ENCODE results near the gene TTC17.
"Not testable (repeated sequence)": the region's sequence is repeated elsewhere in the genome, so short reads cannot be mapped to it uniquely, and the experiment has no call there.

The TTC17 gene

DNA sequence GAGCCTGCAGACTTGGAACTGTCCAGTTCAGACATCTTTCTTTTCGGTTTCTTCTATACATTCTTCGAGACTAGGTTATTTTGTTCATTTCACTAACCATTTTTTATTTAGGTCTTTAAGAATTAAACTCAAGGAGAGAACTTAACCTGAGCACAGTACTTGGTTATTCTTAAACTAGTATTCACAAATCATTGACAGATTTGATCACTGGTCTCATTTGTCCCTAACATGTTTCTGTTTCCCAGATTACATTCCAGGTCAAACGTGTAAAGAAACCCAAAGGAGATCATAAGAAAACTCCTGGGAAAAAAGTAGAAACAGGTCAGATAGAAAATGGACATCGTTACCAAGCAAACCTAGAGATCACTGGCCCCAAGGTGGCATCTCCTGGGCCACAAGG is 85.1 kb downstream of the TTC17 start:
- no peaks in the 10 kb centered on the region for H3K4me1 Mint-ChIP-seq
- no peak overlapping the region for H3K4me3 Mint-ChIP-seq
- DNase-seq (ENCODE audit: low spot score in 2 of 2) (no peak), ATAC-seq (ENCODE audit: low read depth) (no peak)
- H3K9me3 Mint-ChIP-seq, result no peaks in the 10 kb centered on the region
- H3K27ac Mint-ChIP-seq, result no peak overlapping the region
- H3K27me3 Mint-ChIP-seq, result no peaks in the 10 kb centered on the region
- H3K36me3 Mint-ChIP-seq, result peaks cover 66% of the 10 kb centered on the region

- DNase-seq (ENCODE audit: low spot score in 2 of 2) (no peak), ATAC-seq (ENCODE audit: low read depth) (no peak)
- Mint-ChIP-seq H3K4me3 (no peak overlapping the region), H3K4me1 (no peaks in the 10 kb centered on the region), H3K27ac (no peak overlapping the region), H3K27me3 (no peaks in the 10 kb centered on the region), H3K36me3 (peaks cover 68% of the 10 kb centered on the region), H3K9me3 (no peaks in the 10 kb centered on the region)
Measured at GRCh38 chr11:43447151-43447550, 88.4 kb downstream of the TTC17 start.

DNA sequence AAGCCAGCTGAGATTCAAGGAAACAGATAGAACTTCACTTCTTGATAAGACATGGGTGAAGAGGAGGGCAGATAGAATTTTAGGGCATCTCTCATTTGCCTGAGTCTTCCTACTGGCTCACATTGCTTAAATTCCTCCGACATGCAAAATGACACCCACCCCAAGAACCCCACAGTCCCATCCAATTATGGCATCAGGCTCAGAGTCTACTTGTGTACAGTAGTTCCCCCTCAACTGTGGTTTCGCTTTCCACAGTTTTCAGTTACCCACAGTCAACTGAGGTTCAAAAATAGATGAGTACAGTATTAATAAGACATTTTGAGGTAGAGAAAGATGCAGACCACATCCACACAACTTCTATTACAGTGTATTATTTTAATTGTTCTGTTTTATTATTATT is 99.8 kb downstream of the TTC17 start:
- Mint-ChIP-seq H3K27ac (no peak overlapping the region), H3K4me3 (no peak overlapping the region), H3K27me3 (no peaks in the 10 kb centered on the region), H3K4me1 (no peaks in the 10 kb centered on the region), H3K36me3 (peaks cover 65% of the 10 kb centered on the region), H3K9me3 (peaks cover 3% of the 10 kb centered on the region)
- ATAC-seq (ENCODE audit: low read depth) (no peak), DNase-seq (ENCODE audit: low spot score in 2 of 2) (no peak)

DNA sequence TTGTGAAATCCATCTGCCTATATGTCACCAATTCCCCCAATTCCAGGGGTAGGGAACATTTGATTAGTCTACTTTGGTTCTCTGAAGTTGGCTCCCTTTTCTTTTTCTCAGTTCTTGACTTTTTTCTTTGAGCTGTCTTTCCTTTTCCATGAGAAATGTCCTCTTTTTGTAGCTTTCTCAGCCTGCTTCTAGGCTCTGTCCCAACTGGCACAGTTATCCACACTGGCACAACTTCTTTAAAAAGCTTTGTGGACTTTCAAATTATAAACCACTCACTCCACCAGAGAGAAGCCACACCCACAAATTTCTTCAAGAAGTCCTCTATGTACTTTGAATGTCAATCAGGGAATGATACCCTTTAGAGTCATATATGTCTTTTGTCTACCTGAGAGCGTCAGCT is 100.5 kb downstream of the TTC17 start:
- H3K4me3 Mint-ChIP-seq, result no peak overlapping the region
- H3K27ac Mint-ChIP-seq, result no peak overlapping the region
- peaks cover 3% of the 10 kb centered on the region for H3K9me3 Mint-ChIP-seq
- DNase-seq (ENCODE audit: low spot score in 2 of 2), result no peak
- peaks cover 64% of the 10 kb centered on the region for H3K36me3 Mint-ChIP-seq
- no peak for ATAC-seq (ENCODE audit: low read depth)
- no peaks in the 10 kb centered on the region for H3K27me3 Mint-ChIP-seq
- H3K4me1 Mint-ChIP-seq, result no peaks in the 10 kb centered on the region

GRCh38 chr11:43462359-43462758 is 103.6 kb downstream of the TTC17 start:
- Mint-ChIP-seq H3K36me3 (peaks cover 69% of the 10 kb centered on the region), H3K4me3 (no peak overlapping the region), H3K27me3 (no peaks in the 10 kb centered on the region), H3K4me1 (no peaks in the 10 kb centered on the region), H3K27ac (no peak overlapping the region), H3K9me3 (peaks cover 13% of the 10 kb centered on the region)
- no peak for ATAC-seq (ENCODE audit: low read depth)
- DNase-seq (ENCODE audit: low spot score in 2 of 2), result no peak

DNA sequence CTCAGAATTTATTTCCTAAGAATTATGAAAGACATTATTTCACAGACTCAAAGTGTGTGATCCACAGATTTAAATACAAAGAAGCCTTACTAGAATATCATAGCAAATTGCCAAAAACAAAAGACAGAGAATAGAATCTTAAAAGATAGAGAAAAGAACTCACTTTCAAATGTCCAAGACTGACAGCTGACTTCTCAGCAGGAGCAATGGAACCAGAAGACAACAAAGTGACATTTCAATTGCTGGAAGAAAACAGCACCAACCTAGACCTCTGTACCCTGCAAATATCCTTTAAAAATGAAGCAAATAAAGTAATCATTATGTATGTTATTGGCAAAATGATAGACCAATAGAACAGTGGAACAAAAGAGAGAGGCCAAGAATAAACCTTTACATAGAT is 109.2 kb downstream of the TTC17 start:
- H3K27me3 Mint-ChIP-seq, result no peaks in the 10 kb centered on the region
- peaks cover 22% of the 10 kb centered on the region for H3K9me3 Mint-ChIP-seq
- ATAC-seq (ENCODE audit: low read depth) (no peak), DNase-seq (ENCODE audit: low spot score in 2 of 2) (no peak)
- H3K36me3 Mint-ChIP-seq, result peaks cover 35% of the 10 kb centered on the region
- no peak overlapping the region for H3K27ac Mint-ChIP-seq
- no peaks in the 10 kb centered on the region for H3K4me1 Mint-ChIP-seq
- H3K4me3 Mint-ChIP-seq, result no peak overlapping the region

GRCh38 chr11:43477491-43477890 is 118.8 kb downstream of the TTC17 start:
- not testable (repeated sequence) for DNase-seq (ENCODE audit: low spot score in 2 of 2); ATAC-seq (ENCODE audit: low read depth); H3K4me3 Mint-ChIP-seq; H3K27me3 Mint-ChIP-seq; H3K27ac Mint-ChIP-seq; H3K4me1 Mint-ChIP-seq
- Mint-ChIP-seq H3K9me3 (peaks cover 24% of the 10 kb centered on the region), H3K36me3 (peaks cover 29% of the 10 kb centered on the region)

- Mint-ChIP-seq H3K4me3 (no peak overlapping the region), H3K27ac (no peak overlapping the region), H3K36me3 (peaks cover 25% of the 10 kb centered on the region), H3K9me3 (peaks cover 6% of the 10 kb centered on the region), H3K27me3 (no peaks in the 10 kb centered on the region), H3K4me1 (no peaks in the 10 kb centered on the region)
- DNase-seq (ENCODE audit: low spot score in 2 of 2) (no peak), ATAC-seq (ENCODE audit: low read depth) (no peak)
Measured at GRCh38 chr11:43486141-43486540, 127.4 kb downstream of the TTC17 start.

DNA sequence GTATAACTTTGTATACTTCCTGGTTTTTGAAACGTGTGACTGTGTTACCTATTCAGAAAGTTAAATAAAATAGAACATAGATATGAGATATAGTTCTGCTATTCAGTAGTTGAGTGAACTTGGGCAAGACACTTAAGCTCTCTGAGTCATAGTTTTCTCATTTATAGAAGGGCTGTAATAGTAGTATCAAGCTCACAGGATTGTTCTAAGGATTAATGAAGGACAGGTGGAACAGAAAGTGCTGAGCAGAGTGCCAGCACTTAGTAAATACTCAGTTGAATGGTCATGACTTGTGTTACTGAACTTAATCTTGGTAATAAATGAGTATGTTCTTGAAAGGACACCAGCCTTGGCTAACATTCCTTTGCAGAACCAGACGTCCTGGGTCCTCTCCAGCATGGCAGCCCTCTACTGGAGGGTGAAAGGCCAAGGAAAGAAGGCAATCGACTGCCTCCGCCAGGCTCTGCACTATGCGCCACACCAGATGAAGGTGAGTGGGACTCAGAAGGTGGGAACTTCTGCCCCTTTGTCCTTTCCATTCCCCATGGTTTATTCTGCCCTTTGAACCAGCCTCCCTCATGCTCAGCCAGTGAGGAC is 131.2 kb downstream of the TTC17 start:
- peaks cover 31% of the 10 kb centered on the region for H3K36me3 Mint-ChIP-seq
- H3K9me3 Mint-ChIP-seq, result no peaks in the 10 kb centered on the region
- no peak for ATAC-seq (ENCODE audit: low read depth)

DNA sequence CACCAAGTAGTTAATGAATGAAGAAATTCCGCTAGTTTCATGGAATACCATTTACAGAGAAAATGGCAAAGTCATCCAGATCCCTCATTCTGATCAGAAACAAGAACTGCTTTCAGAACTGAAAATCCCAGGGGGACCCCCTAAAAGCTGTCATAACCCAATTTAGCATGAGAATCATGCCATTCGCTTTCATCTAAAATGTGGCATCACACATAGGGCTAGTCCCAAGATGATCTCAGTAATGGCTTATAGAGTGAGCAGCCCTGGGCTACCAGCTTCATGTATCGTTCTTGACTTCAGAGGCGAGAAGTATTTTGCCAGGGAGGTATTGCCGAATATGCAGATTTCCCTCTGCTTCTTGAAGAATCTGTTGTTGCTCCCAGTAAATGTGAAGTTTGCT is 134.0 kb downstream of the TTC17 start:
- peaks cover 31% of the 10 kb centered on the region for H3K36me3 Mint-ChIP-seq
- ATAC-seq (ENCODE audit: low read depth) (no peak), DNase-seq (ENCODE audit: low spot score in 2 of 2) (no peak)
- no peak overlapping the region for H3K4me3 Mint-ChIP-seq
- no peaks in the 10 kb centered on the region for H3K27me3 Mint-ChIP-seq
- H3K27ac Mint-ChIP-seq, result no peak overlapping the region
- H3K9me3 Mint-ChIP-seq, result no peaks in the 10 kb centered on the region
- no peaks in the 10 kb centered on the region for H3K4me1 Mint-ChIP-seq

More for the DNA sequence above, 131.2 kb downstream of the TTC17 start:
- no peaks in the 10 kb centered on the region for H3K4me1 Mint-ChIP-seq
- no peak for DNase-seq (ENCODE audit: low spot score in 2 of 2)
- no peak overlapping the region for H3K4me3 Mint-ChIP-seq
- no peak overlapping the region for H3K27ac Mint-ChIP-seq
- no peaks in the 10 kb centered on the region for H3K27me3 Mint-ChIP-seq

GRCh38 chr11:43493431-43493830 is 134.7 kb downstream of the TTC17 start:
- ATAC-seq (ENCODE audit: low read depth) (no peak), DNase-seq (ENCODE audit: low spot score in 2 of 2) (no peak)
- H3K4me1 Mint-ChIP-seq, result no peaks in the 10 kb centered on the region
- H3K36me3 Mint-ChIP-seq, result peaks cover 31% of the 10 kb centered on the region
- H3K27ac Mint-ChIP-seq, result no peak overlapping the region
- no peaks in the 10 kb centered on the region for H3K27me3 Mint-ChIP-seq
- no peak overlapping the region for H3K4me3 Mint-ChIP-seq
- no peaks in the 10 kb centered on the region for H3K9me3 Mint-ChIP-seq

DNA sequence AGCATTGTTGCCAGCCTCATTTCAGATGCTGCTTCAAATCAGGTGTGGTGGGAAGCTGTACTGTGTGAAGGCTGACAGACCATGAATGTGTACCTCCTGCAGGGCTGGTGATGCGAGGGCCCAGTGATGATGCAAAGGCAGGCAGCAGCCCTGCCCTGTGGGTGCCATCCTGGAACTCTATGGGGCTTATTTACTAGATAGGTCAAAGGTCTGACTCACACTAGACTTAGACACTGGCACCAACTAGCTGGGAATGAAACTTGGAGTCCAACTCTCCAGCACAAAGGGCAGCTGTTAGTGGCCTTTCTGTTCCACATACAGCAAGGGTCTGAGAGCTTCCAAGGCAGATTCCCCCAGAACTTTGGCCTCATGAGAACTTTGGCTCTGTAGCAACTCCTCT is 138.4 kb downstream of the TTC17 start:
- peaks cover 7% of the 10 kb centered on the region for H3K27me3 Mint-ChIP-seq
- ATAC-seq (ENCODE audit: low read depth) (no peak), DNase-seq (ENCODE audit: low spot score in 2 of 2) (no peak)
- H3K4me3 Mint-ChIP-seq, result no peak overlapping the region
- H3K36me3 Mint-ChIP-seq, result peaks cover 18% of the 10 kb centered on the region
- H3K9me3 Mint-ChIP-seq, result peaks cover 3% of the 10 kb centered on the region
- H3K4me1 Mint-ChIP-seq, result no peaks in the 10 kb centered on the region
- H3K27ac Mint-ChIP-seq, result no peak overlapping the region

DNA sequence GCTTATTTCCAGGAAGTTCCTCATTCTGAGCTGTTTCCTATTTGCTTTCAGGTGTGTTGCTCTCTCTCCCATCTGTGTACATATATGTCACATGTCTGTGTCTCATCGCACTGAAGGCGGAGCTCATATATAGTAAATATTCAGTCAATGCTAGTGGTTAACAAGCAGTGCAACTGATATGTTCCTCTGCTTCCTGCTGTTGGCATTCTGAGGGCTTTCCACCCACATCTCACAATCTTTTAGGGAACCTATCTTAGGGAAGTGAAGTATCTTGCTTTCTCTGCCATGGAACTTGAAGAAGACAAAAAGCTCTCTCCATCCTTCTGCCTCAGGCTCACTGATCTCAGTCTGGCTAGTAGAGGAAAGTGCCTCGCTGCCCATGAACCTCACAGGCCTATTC is 139.8 kb downstream of the TTC17 start:
- H3K27ac Mint-ChIP-seq, result no peak overlapping the region
- DNase-seq (ENCODE audit: low spot score in 2 of 2), result no peak
- H3K27me3 Mint-ChIP-seq, result peaks cover 10% of the 10 kb centered on the region
- peaks cover 11% of the 10 kb centered on the region for H3K36me3 Mint-ChIP-seq
- no peak overlapping the region for H3K4me3 Mint-ChIP-seq
- ATAC-seq (ENCODE audit: low read depth), result no peak
- no peaks in the 10 kb centered on the region for H3K4me1 Mint-ChIP-seq
- H3K9me3 Mint-ChIP-seq, result peaks cover 3% of the 10 kb centered on the region

DNA sequence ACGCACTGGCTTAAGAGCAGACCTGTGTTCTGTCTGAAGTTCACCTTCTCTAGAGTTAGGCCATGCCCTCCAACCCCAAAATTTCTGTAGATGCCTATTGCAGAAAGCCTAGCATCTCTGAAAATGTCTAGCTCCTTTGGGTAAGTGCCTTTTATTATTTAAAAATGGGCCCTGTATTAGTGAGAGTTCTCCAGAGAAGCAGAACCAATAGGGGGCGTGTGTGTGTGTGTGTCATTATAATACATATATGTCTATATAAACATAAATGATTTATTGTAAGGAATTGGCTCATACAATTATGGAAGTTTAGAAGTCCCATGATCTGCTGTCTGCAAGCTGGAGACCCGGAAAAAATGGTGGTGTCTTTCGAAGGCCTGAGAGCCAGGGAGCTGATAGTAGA is 144.7 kb downstream of the TTC17 start:
- H3K36me3 Mint-ChIP-seq, result peaks cover 2% of the 10 kb centered on the region
- no peak overlapping the region for H3K27ac Mint-ChIP-seq
- H3K9me3 Mint-ChIP-seq, result peaks cover 3% of the 10 kb centered on the region
- H3K27me3 Mint-ChIP-seq, result peaks cover 12% of the 10 kb centered on the region
- no peaks in the 10 kb centered on the region for H3K4me1 Mint-ChIP-seq
- no peak for ATAC-seq (ENCODE audit: low read depth)
- DNase-seq (ENCODE audit: low spot score in 2 of 2), result no peak
- no peak overlapping the region for H3K4me3 Mint-ChIP-seq

- H3K4me3 Mint-ChIP-seq, result no peak overlapping the region
- peaks cover 2% of the 10 kb centered on the region for H3K36me3 Mint-ChIP-seq
- peaks cover 13% of the 10 kb centered on the region for H3K27me3 Mint-ChIP-seq
- peaks cover 3% of the 10 kb centered on the region for H3K9me3 Mint-ChIP-seq
- DNase-seq (ENCODE audit: low spot score in 2 of 2) (no peak), ATAC-seq (ENCODE audit: low read depth) (no peak)
- H3K27ac Mint-ChIP-seq, result no peak overlapping the region
- no peaks in the 10 kb centered on the region for H3K4me1 Mint-ChIP-seq
Measured at GRCh38 chr11:43504316-43504950, 145.7 kb downstream of the TTC17 start.
